Endothelial cell of umbilical vein (primary cell): ENCODE results near the gene SLAMF6.

ENCODE experiments used
- CTCF ChIP-seq, 2 donors: IDR thresholded peaks; 1 replicate in 1 of 2; 2 replicates in 1 of 2; pipeline ENCODE4 v1.5.1; 2011; ENCODE audit warnings: low read length in 2 of 2, mild to moderate bottlenecking in 2 of 2, moderate library complexity in 2 of 2, control low read depth in 1 of 2, inconsistent platforms in 1 of 2, low read depth in 1 of 2; ENCODE audit not compliant: insufficient read depth in 1 of 2; ENCODE audit errors: extremely low read depth in 1 of 2
- EZH2 ChIP-seq: IDR thresholded peaks from 2 replicates; pipeline ENCODE4 v1.6.1; 2012; ENCODE audit warnings: borderline replicate concordance, low read depth, mild to moderate bottlenecking, moderate library complexity, low read length, inconsistent platforms; ENCODE audit not compliant: severe bottlenecking
- MYC ChIP-seq: IDR thresholded peaks from one replicate; pipeline ENCODE4 v1.6.1; 2011; ENCODE audit warnings: mild to moderate bottlenecking, low read depth, low read length
- POLR2A ChIP-seq: IDR thresholded peaks from 2 replicates; pipeline ENCODE4 v1.6.1; 2012; ENCODE audit warnings: low read depth, mild to moderate bottlenecking, control low read depth, low read length
- POLR2AphosphoS5 ChIP-seq: IDR thresholded peaks from 2 replicates; pipeline ENCODE4 v1.6.1; 2012; ENCODE audit warnings: low read depth, mild to moderate bottlenecking, control low read depth, low read length, moderate library complexity; ENCODE audit not compliant: insufficient read depth

- TF ChIP-seq CTCF (IDR thresholded peaks at IDR 0.05; ENCODE audit: extremely low read depth in 1 of 2, insufficient read depth in 1 of 2, low read depth in 1 of 2, low read length in 2 of 2) (no peak), EZH2 (no peak), POLR2AphosphoS5 (no peak), POLR2A (no peak), MYC (no peak)
These were observed 919 bp downstream of the SLAMF6 start for GRCh38 chr1:160522136-160522535.
